OCI-LY1 (cell line): ENCODE measurements around the gene TPRKB.
"Not testable (repeated sequence)": the region's sequence is repeated elsewhere in the genome, so short reads cannot be mapped to it uniquely, and the experiment has no call there.

ENCODE experiments used
- H2AFZ ChIP-seq: fragments of 200-600 bp; sonication (generic), shearing (Covaris generic); 2 replicates; pipeline ENCODE4 v1.6.0; 2014; ENCODE audit warnings: antibody characterized with exemption, mild to moderate bottlenecking, low read length
- H3F3A ChIP-seq: fragments of 200-600 bp; sonication (generic), shearing (Covaris generic); 2 replicates; pipeline ENCODE4 v1.6.0; 2014; ENCODE audit warnings: mild to moderate bottlenecking, antibody characterized with exemption, low read length, moderate library complexity; ENCODE audit not compliant: insufficient read depth
- H3K27ac ChIP-seq: fragments of 200-600 bp; sonication (generic); 2 replicates; pipeline ENCODE4 v1.5.1; 2014; ENCODE audit warnings: low read length, mixed run types, mild to moderate bottlenecking, low read depth; ENCODE audit not compliant: poor library complexity, severe bottlenecking
- H3K27me3 ChIP-seq: fragments of 200-600 bp; sonication (generic); 2 replicates; pipeline ENCODE4 v1.6.0; 2014; ENCODE audit warnings: antibody characterized with exemption, mild to moderate bottlenecking, low read length, moderate library complexity; ENCODE audit not compliant: insufficient read depth
- H3K36me3 ChIP-seq: fragments of 200-600 bp; sonication (generic); 2 replicates; pipeline ENCODE4 v1.6.1; 2014; ENCODE audit warnings: mild to moderate bottlenecking, antibody characterized with exemption, low read length, moderate library complexity, mixed read lengths; ENCODE audit not compliant: insufficient read depth
- H3K4me1 ChIP-seq: fragments of 200-600 bp; sonication (generic); 2 replicates; pipeline ENCODE4 v1.5.1; 2014; ENCODE audit warnings: mild to moderate bottlenecking, low read length, moderate library complexity; ENCODE audit not compliant: insufficient read depth, severe bottlenecking
- H3K4me2 ChIP-seq: fragments of 200-600 bp; sonication (generic), shearing (Covaris generic); 2 replicates; pipeline ENCODE4 v1.6.1; 2014; ENCODE audit warnings: low read length
- H3K4me3 ChIP-seq: fragments of 200-600 bp; sonication (generic); 2 replicates; pipeline ENCODE4 v1.5.1; 2014; ENCODE audit warnings: low read length, low read depth, mild to moderate bottlenecking, mixed read lengths; ENCODE audit not compliant: poor library complexity, severe bottlenecking
- H3K79me2 ChIP-seq: fragments of 200-600 bp; shearing (Covaris generic); 2 replicates; pipeline ENCODE4 v1.6.1; 2016; ENCODE audit warnings: mixed run types, low read length, mixed read lengths; ENCODE audit not compliant: insufficient read depth
- H3K9ac ChIP-seq: fragments of 200-600 bp; sonication (generic), shearing (Covaris generic); 2 replicates; pipeline ENCODE4 v1.6.1; 2014; ENCODE audit warnings: mild to moderate bottlenecking, low read length, mixed read lengths
- H3K9me2 ChIP-seq: fragments of 200-600 bp; sonication (generic), shearing (Covaris generic); 2 replicates; pipeline ENCODE4 v1.6.1; 2014; ENCODE audit warnings: low read depth, mild to moderate bottlenecking, low read length, mixed read lengths
- H3K9me3 ChIP-seq: fragments of 200-600 bp; shearing (Covaris generic); 2 replicates; pipeline ENCODE4 v1.6.1; 2014; ENCODE audit warnings: low read length, mixed read lengths
- H4K20me1 ChIP-seq: fragments of 200-600 bp; sonication (generic), shearing (Covaris generic); 2 replicates; pipeline ENCODE4 v1.6.0; 2016; ENCODE audit warnings: mild to moderate bottlenecking, low read length; ENCODE audit not compliant: insufficient read depth
- EZH2 ChIP-seq: fragments of 200-600 bp; sonication (generic), shearing (Covaris generic); IDR thresholded peaks from 2 replicates; pipeline ENCODE4 v1.8.0; 2017; ENCODE audit warnings: borderline replicate concordance, mixed run types, mild to moderate bottlenecking, antibody characterized with exemption, low read length, moderate library complexity, mixed read lengths
- TF ChIP-seq, protein P1 (sequence below): fragments of 200-600 bp; sonication (generic), shearing (Covaris generic); IDR thresholded peaks from 2 replicates; pipeline ENCODE4 v1.5.1; 2017; ENCODE audit warnings: mild to moderate bottlenecking, antibody characterized with exemption, low read length, moderate library complexity, mixed read lengths

Gene TPRKB

DNA sequence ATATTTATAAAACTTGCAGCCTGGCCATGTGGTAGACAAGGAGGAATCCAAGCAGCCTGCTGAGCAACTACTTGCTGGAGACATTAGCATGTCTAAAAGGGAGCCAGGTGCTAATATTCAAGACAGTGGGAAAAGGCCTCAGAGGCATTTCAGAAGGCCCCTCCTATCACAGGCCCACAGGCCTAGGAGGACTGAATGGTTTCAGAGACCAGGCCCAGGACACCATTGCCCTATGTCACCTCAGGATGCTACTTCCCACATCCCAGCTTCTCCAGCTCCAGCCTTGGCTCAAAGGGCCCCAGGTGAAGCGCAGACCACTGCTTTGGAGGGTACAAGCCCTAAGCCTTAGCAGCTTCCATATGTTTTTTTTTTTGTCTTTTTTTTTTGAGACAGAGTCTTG, 39.0 kb downstream of the TPRKB start:
- H3K36me3 ChIP-seq = no peaks in the 10 kb centered on the region; the same call in 1 of the 2 replicates
- H3K4me2 ChIP-seq = no peak overlapping the region
- no peaks in the 10 kb centered on the region for H4K20me1 ChIP-seq
- no peaks in the 10 kb centered on the region for H3K9me2 ChIP-seq
- 0 out of 2 replicates have a peak, but pooled peaks cover 2% of the 10 kb centered on the region for H3K9me3 ChIP-seq
- no peaks in the 10 kb centered on the region for H3K4me1 ChIP-seq
- H3F3A ChIP-seq = no peaks in the 10 kb centered on the region
- no peak overlapping the region for H3K9ac ChIP-seq
- H2AFZ ChIP-seq = no peak overlapping the region
- TF ChIP-seq EZH2 = no peak
- TF ChIP-seq, protein P1, sequence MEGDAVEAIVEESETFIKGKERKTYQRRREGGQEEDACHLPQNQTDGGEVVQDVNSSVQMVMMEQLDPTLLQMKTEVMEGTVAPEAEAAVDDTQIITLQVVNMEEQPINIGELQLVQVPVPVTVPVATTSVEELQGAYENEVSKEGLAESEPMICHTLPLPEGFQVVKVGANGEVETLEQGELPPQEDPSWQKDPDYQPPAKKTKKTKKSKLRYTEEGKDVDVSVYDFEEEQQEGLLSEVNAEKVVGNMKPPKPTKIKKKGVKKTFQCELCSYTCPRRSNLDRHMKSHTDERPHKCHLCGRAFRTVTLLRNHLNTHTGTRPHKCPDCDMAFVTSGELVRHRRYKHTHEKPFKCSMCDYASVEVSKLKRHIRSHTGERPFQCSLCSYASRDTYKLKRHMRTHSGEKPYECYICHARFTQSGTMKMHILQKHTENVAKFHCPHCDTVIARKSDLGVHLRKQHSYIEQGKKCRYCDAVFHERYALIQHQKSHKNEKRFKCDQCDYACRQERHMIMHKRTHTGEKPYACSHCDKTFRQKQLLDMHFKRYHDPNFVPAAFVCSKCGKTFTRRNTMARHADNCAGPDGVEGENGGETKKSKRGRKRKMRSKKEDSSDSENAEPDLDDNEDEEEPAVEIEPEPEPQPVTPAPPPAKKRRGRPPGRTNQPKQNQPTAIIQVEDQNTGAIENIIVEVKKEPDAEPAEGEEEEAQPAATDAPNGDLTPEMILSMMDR = no peak
- no peak overlapping the region for H3K27ac ChIP-seq
- no peak overlapping the region for H3K4me3 ChIP-seq
- H3K79me2 ChIP-seq = no peaks in the 10 kb centered on the region
- no peaks in the 10 kb centered on the region for H3K27me3 ChIP-seq

DNA sequence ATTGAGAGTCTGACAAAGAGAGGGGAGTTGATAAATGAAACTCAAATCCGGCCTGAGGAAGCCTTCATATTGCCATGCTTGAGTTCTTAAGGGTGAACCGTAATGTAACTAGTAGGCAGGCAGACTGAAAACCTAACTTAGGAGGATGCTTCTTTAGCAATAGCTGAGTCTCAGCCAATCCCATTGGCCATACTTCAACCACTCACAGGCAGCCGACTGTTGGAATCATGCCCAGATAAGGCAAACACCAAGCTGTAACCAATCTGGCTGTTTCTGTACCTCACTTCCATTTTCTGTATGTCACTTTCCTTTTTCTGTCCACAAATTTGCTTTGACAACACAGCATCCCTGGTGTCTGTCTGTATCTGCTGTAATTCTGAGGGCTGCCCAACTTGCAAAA, 39.5 kb downstream of the TPRKB start:
- Histone ChIP-seq H3K9me2 (no peaks in the 10 kb centered on the region), H2AFZ (no peak overlapping the region), H3F3A (no peaks in the 10 kb centered on the region), H3K4me1 (no peaks in the 10 kb centered on the region), H4K20me1 (no peaks in the 10 kb centered on the region), H3K27ac (no peak overlapping the region), H3K9ac (no peak overlapping the region), H3K27me3 (no peaks in the 10 kb centered on the region), H3K9me3 (0 out of 2 replicates have a peak, but pooled peaks cover 2% of the 10 kb centered on the region), H3K36me3 (no peaks in the 10 kb centered on the region; the same call in 1 of the 2 replicates), H3K79me2 (no peaks in the 10 kb centered on the region), H3K4me2 (no peak overlapping the region), H3K4me3 (no peak overlapping the region)
- TF ChIP-seq, protein P1 = no peak
- no peak for TF ChIP-seq EZH2

DNA sequence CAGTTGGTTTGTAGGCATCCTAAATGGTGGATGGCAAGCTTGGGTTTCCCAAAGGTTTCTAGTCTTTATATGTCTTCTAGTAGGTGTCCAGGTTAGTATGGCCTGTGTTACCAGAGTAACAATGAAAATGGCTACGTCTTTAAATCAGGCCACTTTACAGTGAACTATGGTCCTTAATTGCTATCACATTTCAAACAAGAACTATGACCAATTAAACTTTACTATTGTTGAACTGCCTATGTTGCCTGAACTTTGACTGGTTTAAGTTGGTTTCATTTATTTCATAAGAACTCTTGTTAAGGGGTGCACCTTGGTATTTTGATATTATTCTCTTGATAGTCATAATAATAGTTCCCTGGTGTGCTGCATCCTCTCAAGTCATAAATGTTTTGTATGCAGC, 40.2 kb downstream of the TPRKB start:
- not testable (repeated sequence) for H3K36me3 ChIP-seq, H3K4me3 ChIP-seq, H3K9me3 ChIP-seq, H3K4me1 ChIP-seq, H3K9me2 ChIP-seq, H3K4me2 ChIP-seq, H3K79me2 ChIP-seq, H3K27me3 ChIP-seq, H3F3A ChIP-seq, H2AFZ ChIP-seq, H4K20me1 ChIP-seq, H3K27ac ChIP-seq, H3K9ac ChIP-seq

DNA sequence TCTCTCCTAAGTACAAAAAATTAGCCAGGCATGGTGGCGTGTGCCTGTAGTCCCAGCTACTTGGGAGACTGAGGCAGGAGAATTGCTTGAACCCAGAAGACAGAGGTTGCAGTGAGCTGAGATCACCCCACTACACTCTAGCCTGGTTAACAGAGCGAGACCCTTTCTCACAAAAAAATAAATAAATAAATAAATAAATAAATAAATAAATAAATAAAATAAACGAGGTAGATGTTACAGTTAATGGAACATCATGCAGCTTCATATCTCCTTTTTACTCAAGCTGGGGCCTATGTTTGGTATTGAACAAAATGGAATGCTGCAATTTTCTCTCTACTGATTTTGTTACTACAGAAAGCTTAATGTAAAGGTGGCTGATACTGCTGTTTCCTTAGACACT, 40.6 kb downstream of the TPRKB start:
- H3K4me1 ChIP-seq, H3K4me2 ChIP-seq: not testable (repeated sequence)

More for the DNA sequence above, 40.6 kb downstream of the TPRKB start:
- H3F3A ChIP-seq, H3K9me3 ChIP-seq, H3K36me3 ChIP-seq, H3K4me3 ChIP-seq, H3K27ac ChIP-seq, H3K79me2 ChIP-seq, H2AFZ ChIP-seq, H3K27me3 ChIP-seq, H4K20me1 ChIP-seq, H3K9me2 ChIP-seq, H3K9ac ChIP-seq: not testable (repeated sequence)
